ENCODE data around the gene SNX33.
"Not testable (repeated sequence)": the region's sequence is repeated elsewhere in the genome, so short reads cannot be mapped to it uniquely, and the experiment has no call there.

SNX33 gene

DNA sequence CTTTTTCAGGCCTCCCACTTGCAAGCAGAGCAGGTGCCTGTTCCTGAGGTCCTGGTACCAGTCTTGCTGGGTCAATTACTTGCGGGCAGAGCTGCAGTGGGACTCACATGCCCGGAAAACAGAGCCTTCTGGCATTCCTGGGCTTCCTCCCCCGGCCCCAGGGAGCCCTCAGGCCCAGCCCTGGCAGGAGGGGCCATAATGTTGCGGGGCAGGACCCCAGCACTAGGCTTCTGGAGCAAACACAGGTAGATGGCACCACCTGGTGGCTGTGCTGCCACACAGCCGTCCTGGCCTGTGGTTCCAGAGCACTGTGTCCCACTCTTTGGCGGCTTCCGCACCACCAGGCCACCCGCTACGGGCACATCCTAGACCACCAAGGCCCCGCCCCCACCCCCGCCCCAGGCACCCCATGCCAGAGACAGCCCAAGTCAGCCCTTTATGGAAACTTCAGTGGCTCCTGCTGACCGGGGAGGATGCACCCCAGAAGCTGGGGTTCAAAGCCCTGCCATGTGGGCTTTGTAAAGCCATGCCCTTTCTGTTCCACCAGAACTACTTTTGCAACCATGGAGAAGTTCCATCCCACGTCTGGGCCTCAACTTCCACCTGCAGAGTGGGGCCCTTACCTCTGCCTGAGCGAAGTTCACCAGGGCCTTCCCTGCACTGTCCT, 36.1 kb downstream of the SNX33 start:
- H3K27me3 ChIP-seq (ENCODE audit: control insufficient read depth, insufficient read depth, low read length); H3K27ac ChIP-seq (ENCODE audit: low read depth, low read length); H3K4me1 ChIP-seq (ENCODE audit: control insufficient read depth, insufficient read depth, low read length); H3K4me3 ChIP-seq (ENCODE audit: low read length); H3K9ac ChIP-seq (ENCODE audit: low read length): not testable (repeated sequence)
- peaks cover 26% of the 10 kb centered on the region for H3K36me3 ChIP-seq (ENCODE audit: control insufficient read depth, insufficient read depth, low read length)

DNA sequence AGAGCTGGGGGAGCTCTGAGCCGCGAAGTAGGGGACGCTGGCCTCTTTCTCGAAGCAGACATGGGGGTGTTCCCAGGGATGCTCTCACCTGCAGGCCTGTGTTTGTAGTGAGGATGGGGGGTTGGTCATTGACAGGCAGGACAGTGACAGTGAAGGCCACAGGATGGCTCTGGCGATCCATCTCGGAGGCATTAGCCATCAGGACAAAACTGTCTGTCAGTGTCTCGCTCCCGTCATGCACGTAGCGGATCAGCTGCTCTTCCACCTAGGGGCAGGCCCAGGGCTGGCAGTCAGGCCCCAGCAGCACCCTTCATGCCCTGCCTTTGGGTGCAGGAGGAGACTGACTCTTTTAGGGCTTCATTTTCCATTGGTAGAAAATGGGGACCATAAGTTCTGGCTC, 36.9 kb downstream of the SNX33 start:
- peaks cover 22% of the 10 kb centered on the region for H3K36me3 ChIP-seq (ENCODE audit: control insufficient read depth, insufficient read depth, low read length)
- H3K4me1 ChIP-seq (ENCODE audit: control insufficient read depth, insufficient read depth, low read length): no peaks in the 10 kb centered on the region
- H3K4me3 ChIP-seq (ENCODE audit: low read length): no peak overlapping the region
- no peak overlapping the region for H3K27ac ChIP-seq (ENCODE audit: low read depth, low read length)
- H3K27me3 ChIP-seq (ENCODE audit: control insufficient read depth, insufficient read depth, low read length): no peaks in the 10 kb centered on the region
- no peak overlapping the region for H3K9ac ChIP-seq (ENCODE audit: low read length)

DNA sequence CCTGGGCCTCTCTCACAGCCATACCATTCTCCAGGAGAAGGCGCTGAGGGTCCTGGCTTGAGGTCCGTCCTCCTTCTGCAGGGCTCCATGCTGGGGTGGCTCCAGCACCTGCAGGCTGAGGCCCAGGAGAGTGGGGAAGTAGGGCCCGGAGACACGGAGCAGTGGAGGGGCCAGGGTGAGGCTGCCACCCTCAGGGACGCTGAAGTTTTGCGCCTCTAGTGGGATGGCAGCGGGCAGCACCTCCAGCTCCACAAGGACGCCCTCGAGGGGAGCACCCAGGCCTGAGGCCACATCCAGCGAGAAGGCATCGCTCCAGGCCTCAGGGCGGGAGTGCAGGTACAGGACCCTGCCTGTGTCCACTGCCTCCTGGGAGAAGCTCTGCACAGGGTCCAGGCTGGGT, 37.5 kb downstream of the SNX33 start:
- no peak overlapping the region for H3K4me3 ChIP-seq (ENCODE audit: low read length)
- no peaks in the 10 kb centered on the region for H3K27me3 ChIP-seq (ENCODE audit: control insufficient read depth, insufficient read depth, low read length)
- no peak overlapping the region for H3K27ac ChIP-seq (ENCODE audit: low read depth, low read length)
- no peaks in the 10 kb centered on the region for H3K4me1 ChIP-seq (ENCODE audit: control insufficient read depth, insufficient read depth, low read length)
- no peak overlapping the region for H3K9ac ChIP-seq (ENCODE audit: low read length)
- H3K36me3 ChIP-seq (ENCODE audit: control insufficient read depth, insufficient read depth, low read length): peaks cover 22% of the 10 kb centered on the region

DNA sequence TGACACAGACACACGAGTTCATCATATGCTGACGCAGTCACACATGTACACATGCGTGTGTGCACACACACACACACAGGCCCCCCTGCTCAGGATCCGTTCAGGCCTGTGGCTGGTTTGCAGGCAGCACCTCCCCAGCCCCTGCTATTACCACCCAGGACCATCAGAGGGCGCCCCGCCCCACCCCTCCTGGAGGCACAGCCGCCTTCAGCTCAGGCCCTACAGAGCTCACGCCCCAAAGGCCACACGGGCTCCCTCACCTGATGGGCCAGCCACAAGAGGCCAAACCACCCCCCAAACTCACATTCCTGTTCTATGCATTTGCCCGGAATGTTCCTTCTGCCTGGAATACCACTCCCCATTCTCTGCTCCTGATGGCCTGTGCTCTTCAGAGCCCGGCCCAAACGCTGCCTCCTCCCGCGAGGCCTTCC, 38.5 kb downstream of the SNX33 start:
- not testable (repeated sequence) for H3K27ac ChIP-seq (ENCODE audit: low read depth, low read length); H3K9ac ChIP-seq (ENCODE audit: low read length); H3K4me1 ChIP-seq (ENCODE audit: control insufficient read depth, insufficient read depth, low read length); H3K4me3 ChIP-seq (ENCODE audit: low read length); H3K27me3 ChIP-seq (ENCODE audit: control insufficient read depth, insufficient read depth, low read length)
- H3K36me3 ChIP-seq (ENCODE audit: control insufficient read depth, insufficient read depth, low read length): peaks cover 18% of the 10 kb centered on the region

DNA sequence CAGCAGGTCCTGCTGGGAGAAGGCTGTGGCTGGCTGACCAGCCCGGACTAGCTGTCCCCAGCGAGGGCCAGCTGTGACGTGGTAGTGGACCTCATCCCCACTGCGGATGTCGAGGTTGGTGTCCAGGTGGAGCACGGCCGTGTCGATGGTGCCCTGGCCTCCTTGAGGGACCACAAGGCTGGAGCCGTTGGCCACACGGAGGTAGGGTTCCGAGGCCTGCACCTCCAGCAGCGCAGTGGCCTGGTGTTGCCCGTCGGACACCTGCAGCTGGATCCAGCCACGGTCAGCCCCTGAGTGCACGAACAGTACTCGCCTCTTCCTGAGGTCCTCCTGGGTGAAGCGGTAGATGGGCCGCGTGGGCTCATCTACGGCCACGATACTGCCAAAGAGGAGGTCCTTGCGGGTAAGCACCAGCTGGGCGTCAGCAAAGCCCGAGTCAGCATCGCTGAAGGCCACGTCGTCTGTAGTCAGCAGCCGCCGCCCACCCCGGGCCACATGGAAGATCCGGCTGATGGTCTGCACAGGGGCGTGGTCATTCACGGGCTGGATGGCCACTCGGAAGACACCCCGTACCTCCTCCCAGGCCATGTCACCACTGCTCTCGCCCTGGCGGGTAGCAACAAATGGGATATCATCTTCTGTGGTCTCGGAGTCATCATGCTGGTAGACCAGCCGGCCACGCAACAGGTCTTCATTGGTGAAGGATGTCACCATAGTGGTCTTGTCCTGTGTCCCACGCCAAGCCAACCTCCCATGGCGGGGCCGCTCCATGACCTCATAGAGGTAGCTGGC, 40.0 kb downstream of the SNX33 start:
- Histone ChIP-seq H3K9ac (ENCODE audit: low read length) (no peak overlapping the region), H3K27ac (ENCODE audit: low read depth, low read length) (peak overlapping the region; percentile 40), H3K4me3 (ENCODE audit: low read length) (no peak overlapping the region), H3K4me1 (ENCODE audit: control insufficient read depth, insufficient read depth, low read length) (no peaks in the 10 kb centered on the region), H3K36me3 (ENCODE audit: control insufficient read depth, insufficient read depth, low read length) (peaks cover 18% of the 10 kb centered on the region), H3K27me3 (ENCODE audit: control insufficient read depth, insufficient read depth, low read length) (no peaks in the 10 kb centered on the region)

DNA sequence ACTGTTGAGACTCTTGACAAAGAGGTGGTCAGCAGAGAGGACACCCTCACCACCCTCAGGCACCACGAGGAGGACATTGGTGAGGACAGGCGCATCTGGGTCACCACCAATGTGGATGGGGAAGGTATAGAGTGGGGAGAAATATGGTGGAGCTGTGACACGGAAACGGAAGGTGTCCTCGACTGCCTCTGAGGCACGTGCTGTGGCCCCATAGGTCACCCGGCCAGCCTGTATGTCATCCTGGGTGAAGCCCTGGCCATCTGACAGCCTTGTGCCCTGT, 40.5 kb downstream of the SNX33 start:
- H3K4me1 ChIP-seq (ENCODE audit: control insufficient read depth, insufficient read depth, low read length): peaks cover 2% of the 10 kb centered on the region
- no peak overlapping the region for H3K4me3 ChIP-seq (ENCODE audit: low read length)
- H3K27ac ChIP-seq (ENCODE audit: low read depth, low read length): peak overlapping the region; percentile 40
- no peaks in the 10 kb centered on the region for H3K27me3 ChIP-seq (ENCODE audit: control insufficient read depth, insufficient read depth, low read length)
- peaks cover 18% of the 10 kb centered on the region for H3K36me3 ChIP-seq (ENCODE audit: control insufficient read depth, insufficient read depth, low read length)
- H3K9ac ChIP-seq (ENCODE audit: low read length): no peak overlapping the region

DNA sequence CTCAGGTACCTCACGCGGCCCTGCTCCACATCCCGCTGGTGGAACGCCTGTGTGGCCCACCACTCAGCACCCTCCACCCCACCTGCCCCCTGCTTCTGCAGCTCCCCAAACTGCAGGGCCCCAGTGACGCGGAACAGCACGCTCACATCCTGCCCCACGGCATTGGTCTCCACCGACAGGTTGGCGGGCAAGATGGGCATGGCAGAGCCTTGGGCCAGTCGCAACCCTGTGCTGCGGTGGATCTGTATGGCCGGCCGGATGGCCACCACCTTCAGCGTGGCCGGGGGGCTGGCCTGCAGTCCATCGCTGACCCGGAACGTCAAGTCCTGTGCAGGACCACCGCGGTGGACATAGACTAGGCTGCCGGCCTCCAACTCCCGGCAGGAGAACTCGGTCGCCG, 41.1 kb downstream of the SNX33 start:
- Histone ChIP-seq H3K4me3 (ENCODE audit: low read length) (no peak overlapping the region), H3K27ac (ENCODE audit: low read depth, low read length) (no peak overlapping the region), H3K36me3 (ENCODE audit: control insufficient read depth, insufficient read depth, low read length) (peaks cover 18% of the 10 kb centered on the region), H3K4me1 (ENCODE audit: control insufficient read depth, insufficient read depth, low read length) (peaks cover 8% of the 10 kb centered on the region), H3K27me3 (ENCODE audit: control insufficient read depth, insufficient read depth, low read length) (no peaks in the 10 kb centered on the region), H3K9ac (ENCODE audit: low read length) (no peak overlapping the region)

DNA sequence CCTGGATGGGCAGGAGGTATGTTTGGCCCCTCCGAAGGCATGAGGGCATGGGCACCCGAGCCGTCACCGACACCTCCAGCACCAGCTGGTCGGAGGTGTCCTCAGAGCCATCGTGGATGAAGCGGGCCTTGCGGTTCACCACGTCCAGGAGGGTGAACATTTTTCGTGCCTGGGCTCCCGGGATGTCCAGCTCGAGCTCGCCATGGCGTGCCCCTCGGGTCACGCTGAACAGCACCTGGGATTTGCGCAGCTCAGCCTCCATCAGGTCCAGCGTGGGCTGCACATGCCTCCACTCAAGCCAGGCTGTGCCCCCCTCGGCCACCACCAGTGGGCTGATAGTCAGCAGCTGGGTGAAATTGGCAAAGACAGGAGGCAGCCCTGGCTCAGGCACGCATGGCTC, 41.7 kb downstream of the SNX33 start:
- H3K9ac ChIP-seq (ENCODE audit: low read length); H3K27ac ChIP-seq (ENCODE audit: low read depth, low read length); H3K27me3 ChIP-seq (ENCODE audit: control insufficient read depth, insufficient read depth, low read length); H3K4me3 ChIP-seq (ENCODE audit: low read length): not testable (repeated sequence)
- Histone ChIP-seq H3K36me3 (ENCODE audit: control insufficient read depth, insufficient read depth, low read length) (peaks cover 15% of the 10 kb centered on the region), H3K4me1 (ENCODE audit: control insufficient read depth, insufficient read depth, low read length) (peaks cover 14% of the 10 kb centered on the region)

DNA sequence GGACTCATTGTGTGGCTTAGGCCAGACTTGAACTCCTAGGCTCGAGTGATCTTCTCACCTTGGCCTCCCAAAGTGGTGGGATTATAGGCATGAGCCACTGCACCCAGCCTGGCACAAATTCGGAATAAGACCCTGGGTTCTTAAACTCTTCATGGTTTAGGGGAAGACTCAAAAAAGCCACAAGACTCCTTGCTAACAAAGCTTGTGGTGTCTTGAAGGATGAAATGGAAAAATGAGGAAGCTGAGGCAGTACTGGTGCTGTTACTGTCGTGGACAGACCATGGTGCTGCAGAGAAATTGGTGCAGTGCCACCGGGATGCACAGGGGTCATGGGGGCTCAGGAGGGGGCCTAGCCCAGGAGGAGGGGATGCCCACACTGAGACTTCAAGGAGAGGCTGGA, 44.6 kb downstream of the SNX33 start:
- not testable (repeated sequence) for H3K4me3 ChIP-seq (ENCODE audit: low read length); H3K36me3 ChIP-seq (ENCODE audit: control insufficient read depth, insufficient read depth, low read length); H3K27me3 ChIP-seq (ENCODE audit: control insufficient read depth, insufficient read depth, low read length); H3K9ac ChIP-seq (ENCODE audit: low read length)
- peak overlapping the region; percentile 37 for H3K27ac ChIP-seq (ENCODE audit: low read depth, low read length)
- H3K4me1 ChIP-seq (ENCODE audit: control insufficient read depth, insufficient read depth, low read length): peaks cover 43% of the 10 kb centered on the region

DNA sequence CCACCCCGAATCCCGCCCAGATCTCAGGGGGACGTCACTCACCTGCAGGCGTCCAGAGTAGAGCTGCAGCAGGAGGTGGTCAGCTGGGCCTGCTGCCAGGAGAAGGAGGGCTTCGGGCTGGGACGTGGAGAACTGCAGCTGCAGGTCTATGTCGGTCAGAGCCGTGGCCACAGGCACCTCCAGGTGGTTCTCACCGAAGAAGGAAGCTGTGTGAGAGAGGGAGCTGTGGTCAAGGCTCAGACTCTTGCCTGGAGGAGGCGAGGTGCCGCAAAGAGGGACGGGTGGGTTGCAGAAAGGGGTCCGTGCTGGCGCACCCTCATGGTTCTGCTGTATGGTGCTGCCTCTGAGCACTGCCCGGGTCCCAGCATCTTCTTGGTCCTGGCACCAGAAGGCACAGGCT, 45.3 kb downstream of the SNX33 start:
- not testable (repeated sequence) for H3K9ac ChIP-seq (ENCODE audit: low read length); H3K4me3 ChIP-seq (ENCODE audit: low read length); H3K27me3 ChIP-seq (ENCODE audit: control insufficient read depth, insufficient read depth, low read length); H3K36me3 ChIP-seq (ENCODE audit: control insufficient read depth, insufficient read depth, low read length)
- Histone ChIP-seq H3K27ac (ENCODE audit: low read depth, low read length) (peak overlapping the region; percentile 98), H3K4me1 (ENCODE audit: control insufficient read depth, insufficient read depth, low read length) (peaks cover 48% of the 10 kb centered on the region)

DNA sequence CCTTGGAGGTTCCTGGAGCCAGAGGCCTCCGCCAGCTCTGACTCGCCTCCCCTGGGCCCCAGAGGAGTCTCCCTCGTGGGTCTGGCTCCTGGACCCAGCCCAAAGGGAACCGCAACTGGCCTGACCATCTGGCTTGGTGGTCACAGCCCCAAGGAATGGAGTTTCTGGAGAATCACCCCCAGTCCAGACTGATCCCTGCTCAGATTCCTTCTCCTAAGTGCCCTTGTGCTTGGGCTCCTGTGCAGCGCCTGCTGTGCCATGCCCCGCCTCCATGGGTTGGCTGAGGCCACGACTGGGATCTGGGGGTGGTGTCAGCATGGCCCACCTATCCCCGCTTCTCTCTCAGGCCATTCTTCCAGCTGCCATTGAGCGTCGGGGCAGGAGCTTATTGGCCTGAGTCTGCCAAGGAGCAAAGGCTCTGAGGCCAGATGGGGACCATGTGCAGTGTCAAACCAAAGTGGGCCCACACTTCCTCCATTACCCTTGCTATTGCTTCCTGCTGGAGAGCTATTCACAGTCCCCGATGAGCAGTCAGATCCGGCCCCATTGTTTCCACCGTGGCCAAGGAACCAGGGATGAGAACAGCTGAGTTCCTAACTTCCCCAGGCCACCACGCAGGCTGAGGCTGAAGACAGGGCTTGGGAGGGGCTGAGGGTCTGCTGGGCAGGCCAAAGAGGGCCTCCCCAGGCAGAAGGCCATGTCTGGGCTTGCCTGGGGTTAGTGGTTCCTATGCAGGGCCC, 46.0 kb downstream of the SNX33 start:
- H3K4me1 ChIP-seq (ENCODE audit: control insufficient read depth, insufficient read depth, low read length): peaks cover 52% of the 10 kb centered on the region
- H3K27ac ChIP-seq (ENCODE audit: low read depth, low read length): peak overlapping the region; percentile 98
- H3K36me3 ChIP-seq (ENCODE audit: control insufficient read depth, insufficient read depth, low read length): no peaks in the 10 kb centered on the region
- no peak overlapping the region for H3K9ac ChIP-seq (ENCODE audit: low read length)
- peak overlapping the region; percentile 18 for H3K4me3 ChIP-seq (ENCODE audit: low read length)
- H3K27me3 ChIP-seq (ENCODE audit: control insufficient read depth, insufficient read depth, low read length): no peaks in the 10 kb centered on the region

DNA sequence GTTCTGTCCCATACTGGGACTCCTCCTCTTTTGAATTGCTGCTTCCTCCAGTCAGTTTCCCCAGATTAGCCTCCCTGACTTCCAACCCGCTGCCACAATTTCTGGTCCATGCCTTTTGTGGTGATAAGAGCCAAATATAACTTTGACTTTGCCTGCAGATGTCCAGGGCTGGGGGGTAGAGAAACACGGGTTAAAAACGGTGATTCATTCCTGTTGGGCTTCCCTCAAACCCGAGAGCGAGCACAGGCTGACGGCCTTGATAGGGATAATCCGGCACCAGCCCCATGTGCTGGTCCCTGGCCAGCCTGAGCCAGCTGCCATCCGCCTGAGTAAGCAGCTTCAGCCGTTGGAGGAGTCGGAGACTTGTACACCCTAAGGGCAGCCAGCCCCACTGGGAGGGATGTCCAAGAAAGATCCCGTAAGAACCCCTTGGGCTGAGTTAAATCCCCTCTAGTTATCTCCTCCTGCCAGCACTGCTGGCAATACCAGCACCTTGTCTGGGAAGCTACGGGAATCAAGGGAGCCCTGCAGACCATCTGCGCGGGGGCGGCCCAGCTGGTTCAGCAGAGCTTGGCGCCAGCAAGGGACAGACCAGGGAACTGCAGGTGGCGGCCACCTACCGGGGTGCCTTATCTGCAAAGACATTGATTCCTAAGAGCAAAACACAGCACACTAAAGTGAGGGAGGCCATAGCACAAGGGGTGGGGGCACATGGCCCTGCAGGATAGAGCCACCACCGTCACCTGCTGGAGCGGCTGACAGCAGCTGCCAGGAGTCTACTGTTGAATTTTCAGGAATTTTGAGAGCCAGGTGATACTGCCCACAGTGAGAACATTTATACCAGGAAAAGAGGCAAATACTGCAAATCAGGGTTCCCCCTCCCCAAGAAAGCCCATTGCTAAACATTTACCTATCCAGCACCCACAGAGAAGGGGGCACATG, 46.8 kb downstream of the SNX33 start:
- H3K4me1 ChIP-seq (ENCODE audit: control insufficient read depth, insufficient read depth, low read length): peaks cover 57% of the 10 kb centered on the region
- no peaks in the 10 kb centered on the region for H3K36me3 ChIP-seq (ENCODE audit: control insufficient read depth, insufficient read depth, low read length)
- H3K27ac ChIP-seq (ENCODE audit: low read depth, low read length): peak overlapping the region; percentile 98
- no peaks in the 10 kb centered on the region for H3K27me3 ChIP-seq (ENCODE audit: control insufficient read depth, insufficient read depth, low read length)
- peak overlapping the region; percentile 15 for H3K4me3 ChIP-seq (ENCODE audit: low read length)
- no peak overlapping the region for H3K9ac ChIP-seq (ENCODE audit: low read length)
